Endothelial cell of umbilical vein (primary cell): ENCODE results near the gene TMEM63B. TPM values are rescaled to one million over a fixed set of nuclear protein-coding genes. Genes with fewer than 3 reads are reported as not detected.

Source experiments
- BruUV-seq: library from RNA; stranded (reverse); fragments of 400-500 nt; replicated peaks from 2 replicates; lab custom pipeline; 2021; lab: Mats Ljungman, UMichigan
- CTCF ChIA-PET: fragments of 300-600, 350-600 bp; sonication (Branson Sonifier 250); formaldehyde crosslinking; loops from one replicate; lab custom pipeline; 2021; ENCODE audit warnings: antibody characterized with exemption, inconsistent platforms; lab: Charles Lee
- POLR2A ChIA-PET: fragments of 300-600, 350-600 bp; sonication (Branson Sonifier 250); formaldehyde crosslinking; loops from one replicate; lab custom pipeline; 2021; ENCODE audit warnings: antibody characterized with exemption, inconsistent platforms; lab: Charles Lee
- DNase-seq: peaks from one replicate; pipeline ENCODE4 v3.0.0-alpha.2; 2011; ENCODE audit warnings: low read depth, low spot score
- FAIRE-seq: peaks from 2 replicates; lab custom pipeline; 2011; peaks lifted over from hg19 to GRCh38; lab: Jason Lieb, UNC
- H2AFZ ChIP-seq: 2 replicates; pipeline ENCODE4 v1.6.0; 2012; ENCODE audit warnings: low read depth, low read length, control low read depth, inconsistent platforms
- H3K27ac ChIP-seq: 2 replicates; pipeline ENCODE4 v1.5.1; 2011; ENCODE audit warnings: low read depth, mild to moderate bottlenecking, control low read depth, low read length, moderate library complexity; ENCODE audit not compliant: insufficient read depth
- H3K27me3 ChIP-seq, 2 experiments: 2 replicates each; pipeline versions ENCODE4 v1.6.0 to v1.6.1; 2011; ENCODE audit warnings: low read length in 2 of 2, mixed read lengths in 1 of 2; ENCODE audit not compliant: control insufficient read depth in 2 of 2, insufficient read depth in 2 of 2
- H3K36me3 ChIP-seq, 2 experiments: 2 replicates in 1 of 2; 3 replicates in 1 of 2; pipeline ENCODE4 v1.5.1; 2011; ENCODE audit warnings: low read length in 2 of 2, mild to moderate bottlenecking in 1 of 2, moderate library complexity in 1 of 2; ENCODE audit not compliant: control insufficient read depth in 2 of 2, insufficient read depth in 2 of 2; ENCODE audit errors: extremely low read depth in 1 of 2
- H3K4me1 ChIP-seq: 3 replicates; pipeline ENCODE4 v1.5.1; 2011; ENCODE audit warnings: mild to moderate bottlenecking, low read length; ENCODE audit not compliant: control insufficient read depth, insufficient read depth; ENCODE audit errors: extremely low read depth
- H3K4me2 ChIP-seq: 2 replicates; pipeline ENCODE4 v1.6.1; 2011; ENCODE audit warnings: low read length, control low read depth, mixed read lengths; ENCODE audit not compliant: insufficient read depth
- H3K4me3 ChIP-seq, 3 experiments: fragments of 200-600 bp in 1 of 3; sonication (generic), shearing (Covaris generic) in 1 of 3; replicated peaks in 1 of 3; 2 replicates each; pipeline ENCODE4 v1.5.1; 2011 to 2016; ENCODE audit warnings: control low read depth in 3 of 3, low read length in 3 of 3, mild to moderate bottlenecking in 2 of 3, inconsistent platforms in 1 of 3, low read depth in 1 of 3, moderate library complexity in 1 of 3; ENCODE audit not compliant: insufficient read depth in 1 of 3
- H3K79me2 ChIP-seq: 2 replicates; pipeline ENCODE4 v1.6.0; 2012; ENCODE audit warnings: low read length, inconsistent platforms; ENCODE audit not compliant: control insufficient read depth, insufficient read depth
- H3K9ac ChIP-seq: replicated peaks from 2 replicates; pipeline ENCODE3; 2011; ENCODE audit warnings: low read length, control low read depth; ENCODE audit not compliant: insufficient read depth; ENCODE audit errors: extremely low read depth
- H3K9me1 ChIP-seq: replicated peaks from 3 replicates; pipeline ENCODE4 v1.6.0; 2011; ENCODE audit warnings: mild to moderate bottlenecking, low read length; ENCODE audit not compliant: control insufficient read depth, insufficient read depth; ENCODE audit errors: extremely low read depth
- H3K9me3 ChIP-seq: replicated peaks from 2 replicates; pipeline ENCODE4 v1.5.1; 2012; ENCODE audit warnings: low read length, inconsistent platforms; ENCODE audit not compliant: control insufficient read depth, insufficient read depth
- H4K20me1 ChIP-seq: replicated peaks from 2 replicates; pipeline ENCODE3; 2011; ENCODE audit warnings: mild to moderate bottlenecking, low read length; ENCODE audit not compliant: control insufficient read depth, insufficient read depth; ENCODE audit errors: extremely low read depth
- EZH2 ChIP-seq: IDR thresholded peaks from 2 replicates; pipeline ENCODE4 v1.6.1; 2012; ENCODE audit warnings: borderline replicate concordance, low read depth, mild to moderate bottlenecking, moderate library complexity, low read length, inconsistent platforms; ENCODE audit not compliant: severe bottlenecking
- FOS ChIP-seq: IDR thresholded peaks from 2 replicates; pipeline ENCODE4 v1.6.1; 2011; ENCODE audit warnings: mild to moderate bottlenecking, low read length, moderate library complexity, borderline replicate concordance; ENCODE audit not compliant: insufficient read depth
- GATA2 ChIP-seq: IDR thresholded peaks from 2 replicates; pipeline ENCODE4 v1.7.0; 2011; ENCODE audit warnings: low read depth, mild to moderate bottlenecking, moderate library complexity, mixed read lengths, low read length; ENCODE audit not compliant: insufficient read length, insufficient read depth
- JUN ChIP-seq: IDR thresholded peaks from 2 replicates; pipeline ENCODE4 v1.6.1; 2011; ENCODE audit warnings: borderline replicate concordance, low read depth; ENCODE audit not compliant: insufficient read length, insufficient read depth
- MYC ChIP-seq: IDR thresholded peaks from one replicate; pipeline ENCODE4 v1.6.1; 2011; ENCODE audit warnings: mild to moderate bottlenecking, low read depth, low read length
- POLR2A ChIP-seq: IDR thresholded peaks from 2 replicates; pipeline ENCODE4 v1.6.1; 2012; ENCODE audit warnings: low read depth, mild to moderate bottlenecking, control low read depth, low read length
- POLR2AphosphoS5 ChIP-seq: IDR thresholded peaks from 2 replicates; pipeline ENCODE4 v1.6.1; 2012; ENCODE audit warnings: low read depth, mild to moderate bottlenecking, control low read depth, low read length, moderate library complexity; ENCODE audit not compliant: insufficient read depth
- dilution Hi-C: fragments of 300-500 bp; cut with MboI; formaldehyde crosslinking; loops from one replicate; pipeline ENCODE4 v1.15.0; 2019; ENCODE audit warnings: low sequenced_read_pairs; ENCODE audit not compliant: extremely low pct_ligation_motif_present
- intact Hi-C: fragments of 100-400 bp; cut with micrococcal nuclease; formaldehyde crosslinking; loops from one replicate; pipeline ENCODE4 v1.10.0; 2022
- polyA plus RNA-seq, 4 experiments: library from polyadenylated mRNA; depleted of rRNA in 3 of 4; stranded (reverse) in 3 of 4; unstranded in 1 of 4; fragments of >200 nt; gene quantifications; 2 replicates each; pipeline versions ENCODE4 v1.2.1 to v1.2.3, GENCODE V29; 2011 to 2012; ENCODE audit warnings: missing spikeins in 1 of 4
- total RNA-seq: library from RNA; stranded (reverse); gene quantifications from 2 replicates; pipeline ENCODE4 v1.2.3, GENCODE V29; 2021
- TF ChIP-seq, protein P1 (sequence below), 2 donors: IDR thresholded peaks; 1 replicate in 1 of 2; 2 replicates in 1 of 2; pipeline ENCODE4 v1.5.1; 2011; ENCODE audit warnings: low read length in 2 of 2, mild to moderate bottlenecking in 2 of 2, moderate library complexity in 2 of 2, control low read depth in 1 of 2, inconsistent platforms in 1 of 2, low read depth in 1 of 2; ENCODE audit not compliant: insufficient read depth in 1 of 2; ENCODE audit errors: extremely low read depth in 1 of 2
- TF ChIP-seq, protein P2 (sequence below): IDR thresholded peaks from 2 replicates; pipeline ENCODE4 v1.6.1; 2011; ENCODE audit not compliant: insufficient read depth, insufficient read length

Gene TMEM63B
- total and polyA plus RNA-seq, 2 donors (not counting 3 experiments of a cell fraction or from before 2014, with no cell fraction given): 49.7 to 56.1 TPM

- H4K20me1 ChIP-seq: no peaks in the 10 kb centered on the region
- no peak overlapping the region for H3K4me3 ChIP-seq
- no peaks in the 10 kb centered on the region for H3K79me2 ChIP-seq
- H3K4me2 ChIP-seq: no peak overlapping the region
- intact Hi-C loops: no loop called here
- H3K27ac ChIP-seq: no peak overlapping the region
- H3K4me1 ChIP-seq: peaks cover 14% of the 10 kb centered on the region
- dilution Hi-C loops: no loop called here
- no peak for DNase-seq
- TF ChIP-seq, protein P1, sequence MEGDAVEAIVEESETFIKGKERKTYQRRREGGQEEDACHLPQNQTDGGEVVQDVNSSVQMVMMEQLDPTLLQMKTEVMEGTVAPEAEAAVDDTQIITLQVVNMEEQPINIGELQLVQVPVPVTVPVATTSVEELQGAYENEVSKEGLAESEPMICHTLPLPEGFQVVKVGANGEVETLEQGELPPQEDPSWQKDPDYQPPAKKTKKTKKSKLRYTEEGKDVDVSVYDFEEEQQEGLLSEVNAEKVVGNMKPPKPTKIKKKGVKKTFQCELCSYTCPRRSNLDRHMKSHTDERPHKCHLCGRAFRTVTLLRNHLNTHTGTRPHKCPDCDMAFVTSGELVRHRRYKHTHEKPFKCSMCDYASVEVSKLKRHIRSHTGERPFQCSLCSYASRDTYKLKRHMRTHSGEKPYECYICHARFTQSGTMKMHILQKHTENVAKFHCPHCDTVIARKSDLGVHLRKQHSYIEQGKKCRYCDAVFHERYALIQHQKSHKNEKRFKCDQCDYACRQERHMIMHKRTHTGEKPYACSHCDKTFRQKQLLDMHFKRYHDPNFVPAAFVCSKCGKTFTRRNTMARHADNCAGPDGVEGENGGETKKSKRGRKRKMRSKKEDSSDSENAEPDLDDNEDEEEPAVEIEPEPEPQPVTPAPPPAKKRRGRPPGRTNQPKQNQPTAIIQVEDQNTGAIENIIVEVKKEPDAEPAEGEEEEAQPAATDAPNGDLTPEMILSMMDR (IDR thresholded peaks at IDR 0.05; ENCODE audit: extremely low read depth in 1 of 2, insufficient read depth in 1 of 2, low read depth in 1 of 2, low read length in 2 of 2): no peak
- TF ChIP-seq FOS: no peak
- TF ChIP-seq EZH2: no peak
- no peak for TF ChIP-seq MYC
- no peak for TF ChIP-seq POLR2AphosphoS5
- no peak for TF ChIP-seq JUN
- TF ChIP-seq, protein P2, sequence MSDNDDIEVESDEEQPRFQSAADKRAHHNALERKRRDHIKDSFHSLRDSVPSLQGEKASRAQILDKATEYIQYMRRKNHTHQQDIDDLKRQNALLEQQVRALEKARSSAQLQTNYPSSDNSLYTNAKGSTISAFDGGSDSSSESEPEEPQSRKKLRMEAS: no peak
- TF ChIP-seq POLR2A: no peak
- no peak for TF ChIP-seq GATA2
- no peaks in the 10 kb centered on the region for H3K9me1 ChIP-seq
- FAIRE-seq: no peak
- ChIA-PET POLR2A (no interaction called here), CTCF (no interaction called here)
- no peak overlapping the region for H2AFZ ChIP-seq
- no peak overlapping the region for H3K9ac ChIP-seq
- H3K36me3 ChIP-seq: no peaks in the 10 kb centered on the region
- no peaks in the 10 kb centered on the region for H3K27me3 ChIP-seq
- H3K9me3 ChIP-seq: no peaks in the 10 kb centered on the region
- BruUV-seq: no TSS peak
These were observed 71.3 kb downstream of the TMEM63B start for GRCh38 chr6:44198684-44199083.
